Activated CD4-positive, alpha-beta T cell treated with anti-CD3 and anti-CD28 coated beads, Interleukin-2, Interleukin-4, amounts not matched to agents 100 ng/mL and 50 ng/mL, durations not matched to agents 16 hours and 8 hours (primary cell): ENCODE results near the gene IRAG1.
A peak's percentile ranks its signal among the peaks of the same experiment; 100 is the strongest.

ENCODE experiments used
- DNase-seq: peaks from one replicate; pipeline ENCODE4 v3.0.0-alpha.2; 2020; ENCODE audit warnings: low spot score

IRAG1 gene

GRCh38 chr11:10666556-10667520, 26.7 kb downstream of the IRAG1 start:
- DNase-seq, result no peak

GRCh38 chr11:10664496-10664895, 29.1 kb downstream of the IRAG1 start:
- no peak for DNase-seq

DNA sequence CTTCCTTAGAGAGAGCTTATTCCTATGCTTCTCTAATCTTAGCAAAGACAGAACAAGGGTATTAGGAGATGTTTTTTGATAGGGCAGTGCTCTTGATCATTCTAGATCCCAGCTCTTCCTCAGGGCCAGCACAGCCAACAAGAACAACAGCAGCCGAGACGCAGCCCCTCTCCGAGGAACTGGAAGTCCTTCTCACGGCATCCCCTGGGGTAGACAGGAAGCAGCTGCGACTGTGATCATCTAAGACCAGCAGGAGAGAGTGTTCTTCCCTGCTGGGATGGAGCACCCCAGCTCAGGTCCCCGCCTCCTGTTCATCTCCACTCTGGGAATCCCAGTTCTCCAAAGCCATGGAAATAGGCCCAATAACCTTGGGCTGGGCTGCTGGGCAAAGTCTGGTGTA, 29.6 kb downstream of the IRAG1 start:
- no peak for DNase-seq

DNA sequence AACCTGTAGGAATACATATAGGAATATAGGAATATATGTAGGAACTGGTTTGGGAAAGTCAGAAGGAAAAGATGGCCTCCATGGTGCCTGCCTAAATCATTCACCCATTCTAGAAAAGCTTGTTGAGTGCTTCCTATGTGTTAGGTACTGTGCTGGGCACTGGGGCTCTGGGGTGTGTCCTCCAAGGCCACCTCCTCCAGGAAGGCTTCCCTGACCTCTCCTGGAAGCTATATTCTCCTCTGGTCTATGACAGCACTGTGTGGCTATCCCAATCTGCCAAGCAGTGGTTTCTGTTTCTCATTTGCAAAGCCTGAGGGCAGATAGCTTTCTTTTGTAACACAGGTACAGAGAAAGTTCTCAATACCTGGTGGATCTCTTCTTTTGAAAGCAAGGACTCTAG, 30.2 kb downstream of the IRAG1 start:
- DNase-seq, result no peak

DNA sequence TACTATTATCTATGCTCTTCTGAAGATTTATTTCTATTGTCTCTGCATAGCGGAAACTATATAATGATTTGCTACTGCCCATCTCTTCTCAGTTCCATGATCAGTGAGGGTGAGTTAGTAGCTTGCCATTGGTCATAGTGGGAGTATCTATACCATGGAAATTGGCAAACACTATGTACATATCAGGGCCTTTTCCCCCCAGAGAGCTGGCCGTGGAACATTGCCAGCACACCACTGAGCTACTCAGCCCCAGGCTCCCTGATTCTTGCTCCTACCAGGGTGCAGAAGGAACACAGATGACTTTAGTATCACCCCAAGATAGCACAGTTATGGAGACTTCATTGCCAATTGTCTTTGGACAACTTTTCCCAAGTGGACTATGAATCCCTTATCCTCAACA, 33.2 kb downstream of the IRAG1 start:
- no peak for DNase-seq

DNA sequence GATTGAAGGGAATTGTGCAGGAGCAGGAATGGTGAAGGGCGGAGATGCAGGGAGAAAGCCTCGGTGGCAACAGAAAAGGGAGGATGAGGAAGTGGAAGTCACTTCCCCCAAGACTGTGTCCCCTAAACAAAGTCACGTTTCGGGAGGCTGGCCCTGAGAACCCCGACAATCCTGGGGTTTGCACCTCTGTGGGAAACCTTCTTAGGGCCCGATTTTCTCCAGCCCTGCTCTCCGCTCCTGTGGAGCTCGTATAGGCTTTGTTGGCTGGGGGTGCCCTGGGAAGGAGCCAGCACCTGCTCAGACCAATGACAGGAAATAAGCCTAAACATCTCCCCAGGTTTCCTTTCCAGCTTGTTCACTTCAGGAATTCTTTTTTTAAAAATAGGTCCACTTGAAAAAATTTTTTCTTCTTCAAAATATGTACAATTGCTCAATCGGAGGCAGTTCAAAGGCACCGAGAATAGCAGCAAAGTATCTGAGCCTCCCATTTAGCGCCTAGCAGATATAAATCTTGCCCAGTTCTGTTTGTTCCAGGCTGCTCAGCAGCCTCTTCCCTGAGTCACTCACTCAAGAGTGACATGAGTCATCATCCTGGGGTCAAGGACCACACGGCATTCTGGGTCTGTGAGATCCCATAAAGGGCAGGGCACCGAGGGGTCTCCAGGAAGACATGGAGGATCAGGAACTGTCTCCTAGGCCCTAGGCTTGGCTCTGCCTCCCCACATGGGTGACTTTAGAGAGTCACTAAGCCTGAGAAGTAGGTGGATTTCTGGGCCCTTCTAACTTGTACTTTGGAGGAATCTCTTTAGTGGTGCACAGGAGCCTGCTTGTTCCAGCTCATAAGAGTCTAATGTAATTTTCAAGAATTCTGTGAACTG, 34.0 kb downstream of the IRAG1 start:
- DNase-seq, result peak; percentile 9

GRCh38 chr11:10658621-10659338, 34.8 kb downstream of the IRAG1 start:
- DNase-seq, result no peak

DNA sequence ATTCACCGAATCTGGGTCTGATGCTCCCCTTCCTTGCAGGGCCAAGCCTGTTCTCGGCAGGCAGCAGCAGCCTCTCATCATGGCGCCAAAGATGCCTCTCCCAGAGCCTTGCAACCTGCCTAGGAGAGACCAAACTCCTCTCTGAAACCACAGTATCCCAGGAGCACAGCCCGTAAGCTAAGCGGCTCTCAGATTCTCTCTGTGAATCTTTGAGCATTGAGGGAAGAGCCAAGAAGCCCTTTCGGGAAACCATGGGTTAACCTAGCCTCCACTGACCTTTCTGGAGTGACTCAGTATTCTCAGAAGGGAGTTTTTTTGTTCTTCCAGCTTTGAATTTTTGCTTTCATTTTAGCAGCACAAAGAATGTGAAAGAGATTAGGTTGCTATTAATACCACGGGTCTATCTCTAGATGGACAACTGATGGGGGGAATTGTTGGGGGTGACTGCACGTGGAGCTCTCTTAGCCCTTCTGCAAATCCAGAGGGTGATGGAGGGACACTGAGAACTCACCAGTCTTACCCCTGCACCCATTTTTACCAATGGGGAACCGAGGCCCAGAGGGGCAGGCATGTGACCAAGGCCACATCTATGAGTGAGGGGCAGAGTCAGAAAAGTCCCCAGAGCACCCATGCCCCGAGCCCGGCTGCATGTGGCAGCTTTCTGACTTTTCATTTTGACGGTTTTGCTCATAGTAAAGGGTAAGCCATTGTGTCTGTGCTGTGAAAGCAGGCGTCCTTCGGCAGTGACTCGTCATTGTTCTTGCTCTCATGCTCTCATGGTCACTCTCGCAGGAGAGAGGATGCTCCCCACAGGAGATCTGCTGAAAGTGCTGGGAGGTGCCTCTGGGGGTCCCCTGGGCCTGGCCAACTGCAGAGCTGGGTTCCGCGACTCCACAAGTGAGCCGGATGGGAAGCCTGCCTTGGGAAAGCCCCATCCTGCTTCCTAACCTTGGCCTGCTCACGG, 36.0 kb downstream of the IRAG1 start:
- DNase-seq, result peak; percentile 16

DNA sequence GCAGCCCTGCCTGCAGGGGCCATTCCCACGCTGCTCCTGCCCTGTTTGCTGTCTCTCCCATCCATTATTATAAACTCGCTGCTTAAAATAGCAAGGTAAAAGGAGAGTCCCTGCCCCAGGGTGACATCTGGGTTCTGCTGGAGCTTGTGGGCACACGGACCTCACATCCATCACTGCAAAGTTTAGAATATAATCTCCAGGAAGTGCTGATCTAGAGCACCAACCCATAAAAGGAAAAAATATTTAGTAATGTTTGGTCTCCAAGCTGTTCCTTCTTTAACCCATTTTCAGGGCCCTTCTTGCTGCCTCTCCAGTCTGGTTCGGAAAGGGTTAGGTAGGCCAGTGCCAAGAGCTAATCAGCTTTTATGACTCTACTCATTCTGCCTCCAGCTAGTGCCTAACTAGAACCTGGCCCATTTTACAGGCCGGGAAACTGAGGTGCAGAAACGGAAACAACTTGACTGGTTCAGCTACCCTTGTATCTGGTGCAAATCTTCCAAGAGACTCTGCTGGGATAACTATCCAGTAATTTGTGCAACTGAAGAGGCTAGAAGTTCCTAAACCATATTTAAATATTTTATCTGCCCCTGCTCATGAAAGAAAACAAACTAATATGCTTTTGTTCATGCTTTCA, 37.5 kb downstream of the IRAG1 start:
- DNase-seq, result no peak

DNA sequence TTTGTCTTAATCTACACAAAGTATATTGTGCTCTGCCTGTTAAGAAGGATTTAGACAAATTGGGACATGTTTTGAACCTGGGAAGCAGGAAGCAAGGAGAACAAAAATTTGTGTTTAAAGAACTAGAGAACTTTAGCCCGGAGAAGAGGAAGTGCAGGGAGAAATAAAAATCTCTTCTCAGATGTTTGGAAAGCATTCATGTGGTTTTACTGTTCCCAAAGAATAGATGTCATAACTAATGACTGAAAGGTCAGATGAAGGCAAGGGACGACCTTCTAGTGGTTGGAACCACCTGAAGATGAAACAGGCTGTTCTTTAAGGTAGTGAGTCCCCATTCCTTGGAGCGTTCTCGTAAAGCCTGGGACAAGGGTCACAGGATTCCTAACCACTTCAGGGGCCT, 38.3 kb downstream of the IRAG1 start:
- DNase-seq, result no peak

- no peak for DNase-seq
Observed at GRCh38 chr11:10654811-10655150, 38.8 kb downstream of the IRAG1 start.

GRCh38 chr11:10653946-10654810, 39.4 kb downstream of the IRAG1 start:
- DNase-seq, result peak; percentile 67

DNA sequence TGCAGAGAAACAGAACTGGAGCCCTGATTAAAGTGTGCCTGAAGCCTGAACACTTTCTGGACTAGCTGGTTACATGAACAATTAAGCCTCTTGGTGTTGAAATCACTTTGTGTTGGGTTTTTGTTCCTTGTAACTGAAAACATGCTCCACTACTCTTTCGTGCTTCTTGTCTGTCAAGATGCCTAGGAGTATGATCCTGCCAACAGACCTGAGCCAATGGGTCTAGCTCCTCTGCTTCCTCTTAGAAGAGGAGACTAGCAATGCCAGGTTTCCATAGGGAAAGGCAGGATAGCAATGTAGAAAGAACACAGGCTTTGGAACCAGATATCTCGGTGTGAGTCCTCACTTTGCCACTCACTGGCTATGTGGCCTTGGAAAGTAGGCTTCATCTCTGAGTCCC, 40.3 kb downstream of the IRAG1 start:
- no peak for DNase-seq

DNA sequence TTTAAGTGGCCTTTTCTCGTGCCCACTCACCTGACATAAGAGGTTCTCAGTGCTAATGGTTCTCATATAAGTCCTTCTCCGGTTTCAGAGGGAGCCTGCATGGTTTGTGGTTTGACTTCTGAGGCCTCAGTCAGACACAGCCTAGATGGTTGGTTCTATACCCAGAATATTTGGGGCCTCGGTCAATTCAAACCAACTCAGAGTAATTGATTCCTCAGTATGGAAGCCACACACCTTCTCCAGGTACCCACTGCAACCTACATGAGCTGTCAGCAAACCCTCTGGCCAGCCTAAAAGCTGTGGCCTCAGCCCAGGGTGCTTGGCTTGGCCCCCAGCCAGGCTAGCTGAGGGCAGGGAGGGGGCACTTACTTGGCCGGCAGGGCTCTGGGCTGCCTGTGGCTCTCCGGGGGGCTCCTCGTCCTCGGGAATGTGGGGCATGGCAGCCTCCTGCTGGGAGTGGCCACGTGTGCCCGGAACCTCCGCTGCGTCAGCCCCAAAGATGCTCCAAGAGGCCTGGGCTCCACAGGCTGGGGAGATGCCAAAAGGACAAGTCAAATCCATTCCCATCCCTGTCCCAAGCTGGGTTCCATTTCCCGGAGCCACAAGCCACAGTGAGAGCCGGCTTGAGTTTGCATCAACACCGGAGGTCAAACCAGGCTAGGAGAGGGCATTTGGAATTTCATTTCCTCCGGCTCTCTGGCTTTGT, 41.7 kb downstream of the IRAG1 start:
- DNase-seq, result no peak

GRCh38 chr11:10650630-10651029, 42.9 kb downstream of the IRAG1 start:
- no peak for DNase-seq

GRCh38 chr11:10650166-10650565, 43.4 kb downstream of the IRAG1 start:
- no peak for DNase-seq

- DNase-seq, result no peak
Observed at GRCh38 chr11:10648871-10649270, 44.7 kb downstream of the IRAG1 start.

GRCh38 chr11:10646681-10647355, 46.7 kb downstream of the IRAG1 start:
- no peak for DNase-seq

- no peak for DNase-seq
Observed at GRCh38 chr11:10646005-10646404, 47.5 kb downstream of the IRAG1 start.
